ENCODE results near the gene TGIF2.
"Not testable (repeated sequence)": the region's sequence is repeated elsewhere in the genome, so short reads cannot be mapped to it uniquely, and the experiment has no call there.

TGIF2 gene

GRCh38 chr20:36547186-36548005, 26.0 kb upstream of the TGIF2 start:
- DNase-seq, result no peak

GRCh38 chr20:36548006-36548315, 25.4 kb upstream of the TGIF2 start:
- peak; percentile 35 for DNase-seq

GRCh38 chr20:36548704-36549627, 24.4 kb upstream of the TGIF2 start:
- DNase-seq, result no peak

GRCh38 chr20:36549628-36549941, 23.8 kb upstream of the TGIF2 start:
- DNase-seq, result no peak

GRCh38 chr20:36549942-36550789, 23.2 kb upstream of the TGIF2 start:
- DNase-seq, result no peak

GRCh38 chr20:36550790-36551299, 22.6 kb upstream of the TGIF2 start:
- DNase-seq, result no peak

- DNase-seq, result no peak
Observed at GRCh38 chr20:36555248-36555647, 18.1 kb upstream of the TGIF2 start.

- DNase-seq, result no peak
Observed at GRCh38 chr20:36562724-36563123, 10.7 kb upstream of the TGIF2 start.

GRCh38 chr20:36563374-36563773, 10.0 kb upstream of the TGIF2 start:
- DNase-seq, result no peak

GRCh38 chr20:36564078-36564725, 9.2 kb upstream of the TGIF2 start:
- DNase-seq, result not testable (repeated sequence)

GRCh38 chr20:36564726-36565121, 8.7 kb upstream of the TGIF2 start:
- not testable (repeated sequence) for DNase-seq

GRCh38 chr20:36565520-36565919, 7.9 kb upstream of the TGIF2 start:
- DNase-seq, result no peak

- DNase-seq, result no peak
Observed at GRCh38 chr20:36569847-36570429, 3.5 kb upstream of the TGIF2 start.

- no peak for DNase-seq
Observed at GRCh38 chr20:36571564-36572504, 1.6 kb upstream of the TGIF2 start.

GRCh38 chr20:36572701-36573102, 695 bp upstream of the TGIF2 start:
- peak; percentile 27 for DNase-seq

- peak; percentile 31 for DNase-seq
Observed at GRCh38 chr20:36573798-36574365, 485 bp downstream of the TGIF2 start.

- DNase-seq, result peak; percentile 59
Observed at GRCh38 chr20:36574366-36575135, 1.2 kb downstream of the TGIF2 start.

GRCh38 chr20:36576081-36576445, 2.7 kb downstream of the TGIF2 start:
- DNase-seq, result no peak

GRCh38 chr20:36578356-36579041, 5.1 kb downstream of the TGIF2 start:
- DNase-seq, result no peak
